Epithelial cell of esophagus (primary cell): ENCODE data around the gene NRXN3.

Source experiments
- DNase-seq: peaks from one replicate; pipeline ENCODE4 v3.0.0; 2010; ENCODE audit warnings: low read depth
- H3K4me3 ChIP-seq: 2 replicates; pipeline ENCODE4 v1.5.1; 2011; ENCODE audit warnings: mild to moderate bottlenecking, low read length, control low read depth
- TF ChIP-seq, protein P1 (sequence below): IDR thresholded peaks from 2 replicates; pipeline ENCODE4 v1.5.1; 2011; ENCODE audit warnings: low read depth, mild to moderate bottlenecking, low read length, control low read depth, inconsistent platforms; ENCODE audit not compliant: insufficient read depth; ENCODE audit errors: missing control alignments

Gene NRXN3

DNA sequence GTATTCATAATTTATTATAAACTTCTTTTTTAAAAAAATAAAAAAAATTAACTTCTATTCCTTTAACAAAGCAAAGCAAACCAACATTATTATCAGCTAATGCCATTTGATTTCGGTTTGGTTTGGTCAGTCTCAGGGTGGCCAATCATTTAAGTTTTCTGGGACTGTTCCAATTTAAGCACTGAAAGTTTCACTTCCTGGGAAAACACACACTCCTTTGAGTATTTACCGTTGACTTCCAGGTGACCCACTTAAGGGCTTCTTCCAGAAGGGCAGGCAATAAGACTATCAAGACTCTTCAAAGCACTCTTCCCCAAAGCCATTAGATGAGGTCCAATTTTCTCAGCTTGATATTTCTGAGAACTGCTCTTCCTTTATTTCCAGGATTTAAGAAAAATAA lies 1187.1 kb downstream of the NRXN3 start:
- TF ChIP-seq, protein P1, sequence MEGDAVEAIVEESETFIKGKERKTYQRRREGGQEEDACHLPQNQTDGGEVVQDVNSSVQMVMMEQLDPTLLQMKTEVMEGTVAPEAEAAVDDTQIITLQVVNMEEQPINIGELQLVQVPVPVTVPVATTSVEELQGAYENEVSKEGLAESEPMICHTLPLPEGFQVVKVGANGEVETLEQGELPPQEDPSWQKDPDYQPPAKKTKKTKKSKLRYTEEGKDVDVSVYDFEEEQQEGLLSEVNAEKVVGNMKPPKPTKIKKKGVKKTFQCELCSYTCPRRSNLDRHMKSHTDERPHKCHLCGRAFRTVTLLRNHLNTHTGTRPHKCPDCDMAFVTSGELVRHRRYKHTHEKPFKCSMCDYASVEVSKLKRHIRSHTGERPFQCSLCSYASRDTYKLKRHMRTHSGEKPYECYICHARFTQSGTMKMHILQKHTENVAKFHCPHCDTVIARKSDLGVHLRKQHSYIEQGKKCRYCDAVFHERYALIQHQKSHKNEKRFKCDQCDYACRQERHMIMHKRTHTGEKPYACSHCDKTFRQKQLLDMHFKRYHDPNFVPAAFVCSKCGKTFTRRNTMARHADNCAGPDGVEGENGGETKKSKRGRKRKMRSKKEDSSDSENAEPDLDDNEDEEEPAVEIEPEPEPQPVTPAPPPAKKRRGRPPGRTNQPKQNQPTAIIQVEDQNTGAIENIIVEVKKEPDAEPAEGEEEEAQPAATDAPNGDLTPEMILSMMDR = no peak
- no peak for DNase-seq
- H3K4me3 ChIP-seq = no peak overlapping the region

GRCh38 chr14:79363291-79363690 lies 1193.1 kb downstream of the NRXN3 start:
- TF ChIP-seq, protein P1 = no peak
- DNase-seq = no peak

DNA sequence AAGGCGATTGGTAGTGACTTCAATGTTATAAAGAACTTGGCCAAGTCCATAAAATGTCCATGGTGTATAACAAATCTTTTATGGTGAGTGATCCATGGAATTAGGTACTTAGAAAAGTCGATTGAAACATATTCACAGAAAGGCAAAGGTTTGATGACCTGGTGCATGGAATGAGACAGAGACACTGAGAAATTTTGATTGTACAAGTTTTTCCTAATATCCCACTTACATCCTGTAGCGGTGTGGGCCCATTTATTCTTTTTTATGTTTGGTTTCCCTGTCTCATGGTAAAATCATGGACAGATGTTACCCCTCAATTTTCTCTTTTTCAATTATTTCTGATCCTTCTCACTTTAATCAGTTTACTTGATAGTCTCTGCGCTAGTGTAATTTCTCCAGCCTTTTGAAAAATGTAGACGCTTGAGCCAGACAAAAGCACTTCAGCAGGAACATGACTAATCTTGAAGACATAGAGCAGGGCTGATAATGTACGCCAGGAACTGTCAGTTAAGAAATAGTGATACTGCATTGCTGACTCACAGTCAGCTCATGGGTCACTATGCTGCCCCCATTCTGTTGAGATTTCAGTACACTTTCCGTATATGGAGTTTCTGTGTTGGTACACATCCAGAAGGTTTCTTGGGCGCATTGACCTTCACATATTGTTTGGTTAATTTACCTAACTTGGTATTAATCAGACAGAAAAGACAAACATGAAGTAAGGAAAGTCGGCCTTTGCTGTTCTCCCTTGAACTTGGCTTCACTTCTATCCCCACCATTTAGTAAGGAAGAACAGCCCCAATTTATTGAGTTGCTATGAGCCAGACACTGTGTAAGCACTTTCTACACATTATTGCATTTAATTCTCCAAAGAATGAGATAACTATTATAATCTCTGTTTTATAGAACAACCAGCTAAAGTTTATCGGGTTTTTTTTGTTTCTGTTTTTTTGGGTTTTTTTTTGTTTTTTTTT lies 1199.5 kb downstream of the NRXN3 start:
- peak; percentile 92 for DNase-seq
- TF ChIP-seq, protein P1 = no peak
- no peak overlapping the region for H3K4me3 ChIP-seq

More at GRCh38 chr14:79363291-79363690, 1193.1 kb downstream of the NRXN3 start:
- no peak overlapping the region for H3K4me3 ChIP-seq

GRCh38 chr14:79370969-79371368 lies 1200.8 kb downstream of the NRXN3 start:
- TF ChIP-seq, protein P1 = no peak
- H3K4me3 ChIP-seq = no peak overlapping the region
- no peak for DNase-seq

DNA sequence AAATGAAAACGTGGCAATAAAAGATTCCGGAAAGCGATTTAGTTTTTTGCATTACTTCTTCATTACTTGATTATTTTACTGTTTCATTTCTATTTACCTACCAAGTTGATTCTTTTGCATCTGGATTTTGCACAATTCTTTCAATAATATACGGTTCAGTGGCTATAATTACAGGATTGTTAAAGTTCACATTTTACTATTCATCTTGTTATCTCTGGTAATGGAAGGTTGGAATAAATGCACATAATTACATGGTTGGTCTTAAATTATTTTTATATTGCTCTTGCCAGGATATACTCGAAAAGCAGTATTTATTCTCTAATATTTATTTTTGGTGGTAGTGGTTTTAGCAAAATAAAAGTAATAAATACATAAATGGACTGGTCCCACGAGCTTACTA lies 1203.3 kb downstream of the NRXN3 start:
- TF ChIP-seq, protein P1 = no peak
- DNase-seq = no peak
- no peak overlapping the region for H3K4me3 ChIP-seq

DNA sequence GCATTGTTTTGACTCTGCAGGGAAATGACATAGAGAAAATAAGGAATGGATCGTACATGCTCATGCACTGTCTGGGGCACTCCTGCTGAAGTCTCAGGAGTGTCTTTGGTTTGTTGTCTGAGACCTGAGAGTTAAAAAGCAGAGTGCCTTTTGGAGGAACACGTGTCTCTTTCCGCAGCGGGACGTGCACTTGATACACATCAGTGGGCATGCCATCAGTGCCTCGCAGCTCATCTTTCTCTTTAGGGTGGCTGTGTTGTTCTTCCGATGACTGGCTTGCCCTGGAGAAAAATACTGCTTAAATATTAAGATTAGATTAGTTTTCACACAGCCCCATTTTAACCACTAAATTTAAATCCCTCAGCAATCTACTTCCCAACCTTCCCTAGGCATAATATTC lies 1205.2 kb downstream of the NRXN3 start:
- H3K4me3 ChIP-seq = no peak overlapping the region
- TF ChIP-seq, protein P1 = no peak
- no peak for DNase-seq

DNA sequence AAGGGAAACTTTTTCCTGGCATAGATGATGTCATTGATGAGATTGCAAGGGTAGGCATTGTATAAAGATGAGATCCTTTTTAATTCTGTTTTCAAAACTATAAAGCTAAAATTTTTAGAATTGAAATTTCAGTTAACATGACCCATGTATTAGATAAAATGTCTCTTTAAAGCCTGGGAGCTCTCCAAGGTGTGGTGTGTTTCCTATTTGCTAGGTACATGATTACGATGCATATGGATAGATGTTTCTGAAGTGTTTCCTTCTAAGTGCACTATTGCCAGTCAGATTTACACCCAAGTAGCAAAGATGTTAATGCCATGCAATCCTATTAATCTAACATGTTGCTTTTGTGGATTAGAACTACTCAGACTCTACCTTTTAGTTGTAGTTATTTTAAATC lies 1206.4 kb downstream of the NRXN3 start:
- no peak overlapping the region for H3K4me3 ChIP-seq
- no peak for DNase-seq
- TF ChIP-seq, protein P1 = no peak
